ENCODE data around the gene MANEA. TPM values are rescaled to one million over a fixed set of nuclear protein-coding genes. Genes with fewer than 3 reads are reported as not detected.

MANEA gene
- total and polyA plus RNA-seq, 2 of the 4 experiments (the other 2 are of a cell fraction), result 3.9 to 9.0 TPM

DNA sequence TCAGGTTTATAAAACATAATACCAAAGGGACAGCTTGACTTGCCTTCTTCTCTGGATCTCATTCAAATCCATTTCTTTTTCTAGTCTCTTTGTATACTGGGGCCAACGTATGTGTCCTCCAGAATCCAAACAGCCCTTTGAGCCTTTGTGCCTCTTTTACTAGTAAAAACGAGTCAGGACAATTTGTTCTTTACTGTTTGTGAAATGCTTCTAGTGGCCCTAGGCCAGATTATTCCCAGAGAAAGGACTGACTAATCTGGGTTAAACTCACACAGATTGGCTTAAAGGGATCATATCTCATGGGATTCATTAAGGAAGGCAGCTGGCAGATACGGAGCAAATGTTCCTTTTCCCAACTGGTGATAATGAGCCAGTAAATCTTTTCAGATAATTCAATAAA is 32.1 kb upstream of the MANEA start:
- no peak overlapping the region for H2BK120ac ChIP-seq (ENCODE audit: low read depth, low read length)
- no peaks in the 10 kb centered on the region for H3K36me3 ChIP-seq (ENCODE audit: control insufficient read depth, insufficient read depth, low read length)
- H2BK5ac ChIP-seq (ENCODE audit: low read depth, low read length, poor library complexity, severe bottlenecking), result no peak overlapping the region
- H3K56ac ChIP-seq (ENCODE audit: extremely low read depth, insufficient read depth, low read length), result no peak overlapping the region
- no peak overlapping the region for H3K4me2 ChIP-seq (ENCODE audit: low read depth, low read length)
- H3K4me1 ChIP-seq (ENCODE audit: control insufficient read depth, insufficient read depth, low read length), result no peaks in the 10 kb centered on the region
- BruUV-seq (replicated peaks), result no TSS peak
- ChIA-PET CTCF (no interaction called here), POLR2A (ENCODE audit: unreplicated experiment) (no interaction called here)
- H2BK20ac ChIP-seq (ENCODE audit: low read depth, low read length), result no peak overlapping the region
- ATAC-seq (ENCODE audit: low read depth) (no peak), DNase-seq (no peak)
- H2AK9ac ChIP-seq (replicated peaks; ENCODE audit: low read depth, low read length, poor library complexity), result no peak overlapping the region
- TF ChIP-seq RCOR1 (IDR thresholded peaks at IDR 0.05; ENCODE audit: insufficient replicate concordance, low read length) (no peak), MXI1 (IDR thresholded peaks at IDR 0.05; ENCODE audit: borderline replicate concordance, low read depth, low read length) (no peak), POLR2A (IDR thresholded peaks at IDR 0.05; ENCODE audit: low read depth, low read length) (no peak), MAZ (IDR thresholded peaks at IDR 0.05; ENCODE audit: borderline replicate concordance, low read depth, low read length) (no peak), BHLHE40 (IDR thresholded peaks at IDR 0.05; ENCODE audit: low read depth, low read length) (no peak), FOS (IDR thresholded peaks at IDR 0.05; ENCODE audit: low read depth, low read length) (no peak), NFE2L2 (IDR thresholded peaks at IDR 0.05; ENCODE audit: low read depth, low read length) (no peak), MAFK (IDR thresholded peaks at IDR 0.05; ENCODE audit: low read depth, low read length) (no peak), SMC3 (IDR thresholded peaks at IDR 0.05; ENCODE audit: low read depth, low read length) (no peak), ELK1 (IDR thresholded peaks at IDR 0.05; ENCODE audit: borderline replicate concordance, low read depth, low read length) (no peak), RFX5 (IDR thresholded peaks at IDR 0.05; ENCODE audit: low read depth, low read length) (no peak), RAD21 (IDR thresholded peaks at IDR 0.05; ENCODE audit: low read length) (no peak), CHD1 (IDR thresholded peaks at IDR 0.05; ENCODE audit: low read depth, low read length) (no peak), CEBPB (IDR thresholded peaks at IDR 0.05; ENCODE audit: low read depth, low read length) (no peak)
- TF ChIP-seq, protein P1, sequence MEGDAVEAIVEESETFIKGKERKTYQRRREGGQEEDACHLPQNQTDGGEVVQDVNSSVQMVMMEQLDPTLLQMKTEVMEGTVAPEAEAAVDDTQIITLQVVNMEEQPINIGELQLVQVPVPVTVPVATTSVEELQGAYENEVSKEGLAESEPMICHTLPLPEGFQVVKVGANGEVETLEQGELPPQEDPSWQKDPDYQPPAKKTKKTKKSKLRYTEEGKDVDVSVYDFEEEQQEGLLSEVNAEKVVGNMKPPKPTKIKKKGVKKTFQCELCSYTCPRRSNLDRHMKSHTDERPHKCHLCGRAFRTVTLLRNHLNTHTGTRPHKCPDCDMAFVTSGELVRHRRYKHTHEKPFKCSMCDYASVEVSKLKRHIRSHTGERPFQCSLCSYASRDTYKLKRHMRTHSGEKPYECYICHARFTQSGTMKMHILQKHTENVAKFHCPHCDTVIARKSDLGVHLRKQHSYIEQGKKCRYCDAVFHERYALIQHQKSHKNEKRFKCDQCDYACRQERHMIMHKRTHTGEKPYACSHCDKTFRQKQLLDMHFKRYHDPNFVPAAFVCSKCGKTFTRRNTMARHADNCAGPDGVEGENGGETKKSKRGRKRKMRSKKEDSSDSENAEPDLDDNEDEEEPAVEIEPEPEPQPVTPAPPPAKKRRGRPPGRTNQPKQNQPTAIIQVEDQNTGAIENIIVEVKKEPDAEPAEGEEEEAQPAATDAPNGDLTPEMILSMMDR (conservative IDR thresholded peaks at IDR 0.05; ENCODE audit: low read depth, low read length), result no peak
- TF ChIP-seq, protein P2, sequence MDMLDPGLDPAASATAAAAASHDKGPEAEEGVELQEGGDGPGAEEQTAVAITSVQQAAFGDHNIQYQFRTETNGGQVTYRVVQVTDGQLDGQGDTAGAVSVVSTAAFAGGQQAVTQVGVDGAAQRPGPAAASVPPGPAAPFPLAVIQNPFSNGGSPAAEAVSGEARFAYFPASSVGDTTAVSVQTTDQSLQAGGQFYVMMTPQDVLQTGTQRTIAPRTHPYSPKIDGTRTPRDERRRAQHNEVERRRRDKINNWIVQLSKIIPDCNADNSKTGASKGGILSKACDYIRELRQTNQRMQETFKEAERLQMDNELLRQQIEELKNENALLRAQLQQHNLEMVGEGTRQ (IDR thresholded peaks at IDR 0.05; ENCODE audit: low read depth, low read length), result no peak
- H4K5ac ChIP-seq (ENCODE audit: low read depth, low read length), result no peak overlapping the region
- intact Hi-C loops (cut with micrococcal nuclease) (no loop called here), in situ Hi-C loops (cut with MboI; ENCODE audit: low sequenced_read_pairs) (no loop called here), dilution Hi-C loops (cut with HindIII; ENCODE audit: low sequenced_read_pairs, unreplicated experiment) (no loop called here)
- no peak overlapping the region for H3K14ac ChIP-seq (replicated peaks; ENCODE audit: low read depth, low read length)
- no peak overlapping the region for H4K91ac ChIP-seq (ENCODE audit: insufficient read depth, low read depth, low read length)
- H2BK15ac ChIP-seq (ENCODE audit: low read depth, low read length), result no peak overlapping the region
- no peak overlapping the region for H3K4ac ChIP-seq (ENCODE audit: low read depth, low read length)
- H3K79me1 ChIP-seq (ENCODE audit: low read depth in 1 of 2, low read length in 2 of 2), result no peaks in the 10 kb centered on the region
- H4K20me1 ChIP-seq (ENCODE audit: insufficient read depth, low read length), result no peaks in the 10 kb centered on the region
- no peak overlapping the region for H3K4me3 ChIP-seq (ENCODE audit: insufficient read depth, low read depth, low read length)
- no peak overlapping the region for H3K27ac ChIP-seq (ENCODE audit: insufficient read depth, low read length)
- H3K9me1 ChIP-seq (ENCODE audit: insufficient read depth, low read length), result no peaks in the 10 kb centered on the region
- H3K9me3 ChIP-seq (ENCODE audit: control insufficient read depth, insufficient read depth, low read length), result no peaks in the 10 kb centered on the region
- H2AFZ ChIP-seq (replicated peaks; ENCODE audit: low read length, poor library complexity), result no peak overlapping the region
- no CpG with 5 or more reads among the region's 3 CpGs for WGBS, 2 experiments (ENCODE audit: extremely low coverage in 2 of 2, insufficient read length in 1 of 2)
- no peak overlapping the region for H4K8ac ChIP-seq (ENCODE audit: low read depth in 2 of 2, low read length in 2 of 2)
- H3K27me3 ChIP-seq (ENCODE audit: control insufficient read depth, insufficient read depth, low read length), result no peaks in the 10 kb centered on the region
- H2AK5ac ChIP-seq (ENCODE audit: low read depth, low read length), result no peak overlapping the region
- H3K9ac ChIP-seq (ENCODE audit: low read depth, low read length), result no peak overlapping the region
- H3K18ac ChIP-seq (ENCODE audit: low read depth, low read length), result no peak overlapping the region
- H3K23ac ChIP-seq (ENCODE audit: low read depth, low read length), result no peak overlapping the region

All from IMR-90 (cell line).